CD4-positive, alpha-beta T cell treated with Interleukin-21 for 1 hour (primary cell): ENCODE measurements around the gene RRP8.

ENCODE experiments used
- DNase-seq: peaks from one replicate; pipeline ENCODE4 v3.0.0-alpha.2; 2020

The RRP8 gene

DNA sequence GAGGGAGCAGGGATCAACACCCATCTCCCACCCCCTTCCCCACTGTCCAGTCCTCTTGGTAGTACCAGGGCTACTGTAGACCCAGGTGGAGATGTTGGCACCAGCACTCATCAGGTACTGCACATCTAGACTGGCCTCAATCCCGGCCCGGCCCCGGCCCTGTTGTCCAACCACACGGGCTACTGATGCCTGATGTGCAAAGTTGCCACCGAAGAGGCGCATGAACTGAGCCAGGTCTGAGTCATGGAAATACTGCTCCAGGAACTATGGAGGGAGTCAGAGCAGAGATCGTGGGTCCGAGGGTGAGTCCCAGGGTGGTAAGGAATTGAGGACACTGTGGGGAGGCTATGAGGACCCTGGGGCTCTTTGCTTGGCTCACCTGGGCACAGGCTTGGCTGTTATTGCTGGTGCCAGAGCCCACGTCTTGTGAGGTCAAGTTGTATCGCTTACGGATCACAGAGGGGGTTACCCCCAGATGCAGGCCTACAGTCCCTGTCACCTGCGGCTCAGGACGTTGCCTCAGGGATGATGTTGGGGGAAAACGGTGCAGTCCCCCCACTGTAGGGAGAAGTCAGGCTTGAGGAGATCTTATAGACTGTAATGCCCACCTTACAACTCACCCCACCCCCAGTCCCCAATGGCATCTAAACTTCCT is 13.3 kb upstream of the RRP8 start:
- no peak for DNase-seq

DNA sequence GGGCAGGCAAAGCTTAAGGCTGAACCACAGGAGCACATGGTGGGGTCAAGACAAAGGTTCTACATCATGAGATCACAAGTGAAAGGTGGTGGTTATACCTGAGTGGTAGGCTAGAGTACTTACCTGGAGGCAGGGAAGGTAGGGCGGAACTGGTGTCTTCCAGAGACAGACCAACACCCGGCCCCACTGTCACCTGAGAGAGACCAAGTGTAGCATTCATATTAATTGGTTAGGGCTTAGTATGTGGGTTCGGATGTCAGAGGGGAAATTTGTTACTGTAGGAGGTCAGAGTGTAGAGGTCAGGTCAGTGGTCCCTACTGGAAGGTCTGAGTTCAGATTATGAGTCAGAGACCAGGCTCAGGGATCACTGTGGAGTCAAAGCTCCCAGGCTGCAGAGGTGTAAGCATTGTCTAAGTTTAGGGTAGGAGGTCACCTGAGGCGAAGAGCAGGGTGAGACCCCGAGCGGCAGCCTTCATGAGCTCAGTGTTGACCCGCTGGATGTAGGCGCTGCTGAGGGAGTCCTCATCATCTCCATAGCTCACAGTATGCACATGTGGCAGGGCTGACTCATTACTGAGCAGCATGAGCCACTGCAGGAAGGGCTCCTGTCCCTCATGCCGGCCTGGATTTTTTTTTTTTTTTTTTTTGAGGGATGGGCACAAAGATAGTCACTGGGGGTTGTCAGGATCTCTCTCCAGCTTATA is 12.6 kb upstream of the RRP8 start:
- DNase-seq: no peak

DNA sequence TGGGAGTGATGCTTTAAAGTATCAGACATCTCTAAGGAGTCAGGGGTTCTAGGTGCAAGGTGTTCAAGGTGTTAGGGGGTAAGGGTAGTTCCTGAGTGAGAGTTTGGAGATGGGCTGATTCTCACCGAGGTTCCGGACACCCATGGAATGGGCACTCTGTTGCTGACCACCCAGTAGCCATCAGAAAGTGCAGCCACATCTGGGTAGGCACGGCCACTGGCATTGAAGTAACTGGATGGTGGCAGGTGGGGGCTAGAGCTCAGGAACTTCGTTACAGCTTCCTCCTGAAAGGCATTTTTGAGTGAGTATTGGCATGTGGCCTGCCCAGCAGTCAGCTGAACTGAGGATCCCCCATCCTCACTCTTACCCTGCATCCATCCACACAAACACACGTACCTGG is 11.6 kb upstream of the RRP8 start:
- DNase-seq: no peak

DNA sequence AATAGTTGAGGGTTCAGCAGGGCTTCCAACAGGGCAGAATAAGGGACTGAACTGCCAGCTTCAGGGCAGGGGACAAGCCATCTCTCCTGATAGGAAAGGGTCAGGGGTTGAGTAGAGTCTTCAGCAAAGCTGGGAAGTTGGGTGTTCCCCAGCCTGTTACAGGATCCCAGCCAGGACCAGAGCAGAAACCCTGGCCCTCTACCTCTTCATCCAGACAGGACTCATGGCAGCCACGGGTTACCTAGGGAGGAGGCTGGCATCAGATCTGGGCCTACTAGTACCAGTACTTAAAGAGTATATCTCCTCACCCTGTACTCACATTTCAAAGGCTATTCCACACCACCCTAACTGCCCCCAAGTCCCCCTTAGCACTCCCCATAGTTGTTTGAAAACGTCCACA is 11.0 kb upstream of the RRP8 start:
- DNase-seq: no peak

DNA sequence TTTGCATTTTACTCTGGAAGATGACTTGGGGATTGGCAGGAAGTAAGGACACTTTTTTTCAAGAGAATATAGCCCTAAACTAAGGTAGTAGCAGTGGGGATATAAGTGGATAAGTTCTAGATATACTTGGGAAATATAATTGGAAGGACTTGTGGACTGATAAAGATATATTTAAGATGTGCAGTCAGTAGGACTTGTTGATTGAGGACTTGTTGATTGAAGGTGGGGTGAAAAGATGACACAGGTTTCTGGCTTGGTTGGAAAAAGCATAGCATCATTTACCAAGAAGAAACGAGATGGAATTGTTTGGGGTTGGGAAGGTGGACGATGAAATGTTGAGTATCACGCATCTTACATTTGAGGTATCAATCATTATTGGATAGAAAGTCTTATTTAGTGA is 10.1 kb upstream of the RRP8 start:
- DNase-seq: no peak

DNA sequence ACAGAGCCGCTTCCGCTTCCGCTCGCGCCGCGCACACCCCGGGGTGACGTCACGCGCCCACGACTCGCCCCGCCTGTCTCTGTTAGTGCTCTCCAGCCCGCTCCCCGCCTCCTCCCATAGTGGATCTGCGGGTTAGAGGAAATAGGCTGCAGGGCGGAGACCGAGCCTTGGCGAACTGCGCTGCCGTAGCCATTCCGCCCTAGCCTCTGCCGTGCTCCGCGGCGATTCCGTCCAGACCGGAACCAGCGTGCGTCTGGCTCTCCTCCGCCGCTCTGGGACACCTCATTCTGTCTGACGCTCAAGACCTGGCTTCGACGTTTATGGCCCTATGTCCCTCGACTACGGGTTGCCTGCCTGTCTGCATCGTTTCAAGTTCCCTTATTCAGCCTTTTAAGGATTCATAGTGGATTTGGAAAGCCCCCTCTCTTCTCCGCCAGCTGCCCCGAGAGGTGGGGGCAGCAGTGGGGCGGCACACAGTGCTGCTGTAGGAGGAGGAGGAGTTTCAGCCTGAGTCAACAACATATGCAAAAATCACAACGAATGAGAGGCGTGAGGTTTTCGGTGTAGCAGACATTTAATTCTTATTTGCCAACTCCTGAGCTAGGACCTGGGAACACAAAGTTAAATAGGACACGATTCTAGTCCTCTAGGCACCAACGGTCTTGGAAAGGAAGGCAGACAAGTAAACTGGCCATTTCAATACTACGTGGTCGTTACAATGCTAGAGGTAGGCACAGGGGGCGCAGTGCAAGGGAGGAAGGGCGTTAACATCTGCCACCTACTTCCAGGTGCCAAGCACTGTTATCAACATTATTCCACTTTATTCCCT is 9.0 kb upstream of the RRP8 start, which contains the start of gene TAF10:
Gene TAF10, minus strand, starts transcription at position 4 of the 829 bp plus-strand sequence. CDS start 27 bp downstream, outside the sequence.
- peak; percentile 95 for DNase-seq

DNA sequence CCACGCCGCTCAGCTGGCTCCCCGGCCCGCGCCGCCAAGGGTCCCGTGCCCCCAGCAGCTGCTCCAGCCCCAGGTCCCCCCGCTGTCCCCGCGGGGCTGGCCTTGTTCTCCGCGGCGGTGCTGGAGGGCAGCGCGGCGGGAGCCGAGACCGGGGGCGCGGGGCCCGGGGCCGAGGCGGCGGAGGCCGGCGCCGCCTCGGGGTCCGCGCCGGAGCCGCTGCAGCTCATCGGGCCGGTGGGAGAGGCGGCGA is 8.5 kb upstream of the RRP8 start:
- DNase-seq: no peak

DNA sequence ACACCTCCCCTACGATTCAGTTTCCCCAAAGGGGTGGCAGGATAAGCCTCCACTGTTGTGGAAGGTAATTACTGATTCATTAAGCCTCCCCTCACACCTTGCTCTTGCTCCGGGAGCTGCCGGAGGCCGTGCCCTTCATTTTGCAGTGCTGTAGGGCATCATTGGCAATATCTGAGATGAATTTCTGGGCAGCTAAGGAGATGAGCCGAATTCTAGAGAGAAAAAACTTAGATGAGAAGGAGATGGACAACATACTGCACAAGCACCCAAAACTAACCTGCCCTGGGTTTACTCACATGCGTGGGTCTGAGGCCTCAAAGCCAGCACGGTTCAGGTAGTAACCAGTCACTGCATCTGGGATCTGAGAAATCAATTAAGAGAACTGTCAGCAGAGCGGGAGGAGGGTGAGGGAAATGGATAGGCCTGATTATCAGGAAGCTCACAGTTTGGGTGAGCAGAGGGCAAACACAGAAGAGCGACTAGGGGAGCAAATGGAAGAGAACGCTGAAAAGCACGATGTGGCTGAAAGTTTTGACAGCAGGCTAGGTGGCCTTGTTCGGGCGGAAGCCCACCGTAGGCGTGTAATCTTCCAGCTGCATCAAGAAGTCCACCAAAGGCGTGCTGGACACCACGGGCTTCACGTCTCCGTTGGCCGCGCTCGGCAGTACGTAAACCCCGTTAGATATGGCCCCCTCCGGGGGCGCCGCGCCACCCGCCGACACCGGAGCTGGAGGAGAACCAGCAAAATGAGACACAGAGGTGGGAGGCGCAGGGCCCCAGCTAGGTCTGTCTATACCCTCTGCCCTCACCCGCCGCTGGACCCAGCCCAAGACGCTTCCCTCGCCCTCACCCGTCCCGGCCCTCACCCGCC is 7.9 kb upstream of the RRP8 start:
- no peak for DNase-seq

DNA sequence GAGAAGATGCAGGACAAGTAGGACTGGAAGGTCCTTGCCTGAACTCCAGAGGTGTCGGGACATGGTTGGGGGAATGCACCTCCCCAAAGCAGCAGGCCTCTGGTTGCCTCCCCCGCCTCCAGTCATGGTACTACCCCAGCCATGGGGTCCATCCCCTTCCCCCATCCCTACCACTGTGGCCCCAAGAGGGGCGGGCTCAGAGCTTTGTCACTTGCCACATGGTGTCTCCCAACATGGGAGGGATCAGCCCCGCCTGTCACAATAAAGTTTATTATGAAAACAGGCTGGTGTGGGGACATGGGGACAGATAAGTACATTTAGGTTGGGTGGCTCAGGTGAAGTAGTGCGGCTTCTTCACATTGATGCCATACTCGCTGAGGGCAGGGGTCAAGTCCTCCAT is 7.2 kb upstream of the RRP8 start:
- DNase-seq: no peak

DNA sequence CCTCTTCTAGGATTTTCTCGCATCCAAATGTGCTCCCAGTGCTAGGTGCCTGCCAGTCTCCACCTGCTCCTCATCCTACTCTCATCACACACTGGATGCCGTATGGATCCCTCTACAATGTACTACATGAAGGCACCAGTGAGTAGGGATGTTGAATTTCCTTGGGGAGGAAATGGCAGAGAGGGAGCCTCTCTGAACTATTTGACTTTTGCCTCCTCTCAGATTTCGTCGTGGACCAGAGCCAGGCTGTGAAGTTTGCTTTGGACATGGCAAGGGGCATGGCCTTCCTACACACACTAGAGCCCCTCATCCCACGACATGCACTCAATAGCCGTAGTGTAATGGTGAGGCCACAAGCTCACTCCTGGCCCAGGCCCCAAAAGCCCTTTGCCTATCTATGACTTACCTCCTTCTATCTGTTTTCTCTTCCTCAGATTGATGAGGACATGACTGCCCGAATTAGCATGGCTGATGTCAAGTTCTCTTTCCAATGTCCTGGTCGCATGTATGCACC is 6.1 kb upstream of the RRP8 start:
- no peak for DNase-seq

DNA sequence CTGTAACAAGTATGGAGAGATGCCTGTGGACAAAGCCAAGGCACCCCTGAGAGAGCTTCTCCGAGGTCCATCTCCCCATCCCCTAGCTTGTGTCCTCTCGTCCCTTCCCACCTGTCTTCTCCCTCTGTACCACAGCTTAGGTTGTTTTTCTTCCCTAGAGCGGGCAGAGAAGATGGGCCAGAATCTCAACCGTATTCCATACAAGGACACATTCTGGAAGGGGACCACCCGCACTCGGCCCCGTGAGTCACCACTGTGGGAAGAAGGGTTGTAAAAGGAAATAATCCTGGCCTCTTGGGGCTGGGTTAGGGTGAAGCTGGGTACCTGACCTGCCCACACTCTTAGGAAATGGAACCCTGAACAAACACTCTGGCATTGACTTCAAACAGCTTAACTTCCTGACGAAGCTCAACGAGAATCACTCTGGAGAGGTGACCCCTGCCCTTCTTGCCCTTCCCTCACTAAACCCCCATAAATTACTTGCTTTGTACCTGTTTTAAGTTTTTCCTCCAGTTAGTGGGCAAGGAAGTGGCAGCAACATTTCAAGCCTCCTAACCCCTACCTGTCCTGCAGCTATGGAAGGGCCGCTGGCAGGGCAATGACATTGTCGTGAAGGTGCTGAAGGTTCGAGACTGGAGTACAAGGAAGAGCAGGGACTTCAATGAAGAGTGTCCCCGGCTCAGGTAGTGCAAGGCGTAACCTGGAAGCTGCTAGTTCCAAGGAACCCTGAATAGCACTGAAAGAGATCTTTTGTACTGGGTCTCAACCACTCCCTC is 5.5 kb upstream of the RRP8 start:
- no peak for DNase-seq

DNA sequence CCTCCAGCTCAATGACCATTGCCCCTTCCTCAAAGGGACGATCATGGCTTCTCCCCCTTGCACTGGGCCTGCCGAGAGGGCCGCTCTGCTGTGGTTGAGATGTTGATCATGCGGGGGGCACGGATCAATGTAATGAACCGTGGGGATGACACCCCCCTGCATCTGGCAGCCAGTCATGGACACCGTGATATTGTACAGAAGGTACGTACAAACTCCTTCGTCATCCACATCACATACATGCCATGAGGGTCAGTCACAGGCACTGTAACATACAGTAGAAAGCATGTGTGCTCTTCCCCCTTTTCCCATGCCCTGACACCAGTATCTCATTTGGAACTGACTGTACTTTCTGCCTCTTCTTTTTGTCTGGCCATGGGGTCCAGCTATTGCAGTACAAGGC is 4.6 kb upstream of the RRP8 start:
- no peak for DNase-seq

DNA sequence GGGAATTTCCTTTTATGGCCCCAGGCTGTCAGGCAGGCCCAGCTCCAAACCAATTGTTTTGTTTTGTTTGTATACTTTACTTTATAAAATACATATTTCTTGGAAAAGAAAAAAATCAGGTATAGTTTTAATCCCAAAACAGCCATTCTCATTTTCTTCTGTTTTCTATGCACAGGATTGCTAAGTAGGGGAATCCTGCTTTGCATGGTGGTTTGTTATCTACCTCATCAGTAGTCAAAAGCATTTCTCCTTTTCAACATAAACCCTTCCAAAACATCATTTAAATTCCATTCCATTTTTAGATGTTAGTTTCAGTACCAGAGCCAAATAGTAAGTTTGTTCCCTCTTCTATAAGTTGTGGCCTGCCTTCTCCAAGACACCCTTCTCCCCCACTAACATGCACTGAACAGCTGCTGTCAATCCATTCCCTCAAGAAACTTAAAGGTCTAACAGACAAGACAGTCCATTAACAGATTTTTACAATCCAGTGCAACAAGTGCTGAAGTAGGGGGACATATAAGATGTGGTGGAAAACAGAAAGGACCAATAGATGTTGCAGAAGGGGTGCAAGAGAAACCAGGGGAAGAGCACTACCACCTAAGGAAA is 3.9 kb upstream of the RRP8 start:
- no peak for DNase-seq

DNA sequence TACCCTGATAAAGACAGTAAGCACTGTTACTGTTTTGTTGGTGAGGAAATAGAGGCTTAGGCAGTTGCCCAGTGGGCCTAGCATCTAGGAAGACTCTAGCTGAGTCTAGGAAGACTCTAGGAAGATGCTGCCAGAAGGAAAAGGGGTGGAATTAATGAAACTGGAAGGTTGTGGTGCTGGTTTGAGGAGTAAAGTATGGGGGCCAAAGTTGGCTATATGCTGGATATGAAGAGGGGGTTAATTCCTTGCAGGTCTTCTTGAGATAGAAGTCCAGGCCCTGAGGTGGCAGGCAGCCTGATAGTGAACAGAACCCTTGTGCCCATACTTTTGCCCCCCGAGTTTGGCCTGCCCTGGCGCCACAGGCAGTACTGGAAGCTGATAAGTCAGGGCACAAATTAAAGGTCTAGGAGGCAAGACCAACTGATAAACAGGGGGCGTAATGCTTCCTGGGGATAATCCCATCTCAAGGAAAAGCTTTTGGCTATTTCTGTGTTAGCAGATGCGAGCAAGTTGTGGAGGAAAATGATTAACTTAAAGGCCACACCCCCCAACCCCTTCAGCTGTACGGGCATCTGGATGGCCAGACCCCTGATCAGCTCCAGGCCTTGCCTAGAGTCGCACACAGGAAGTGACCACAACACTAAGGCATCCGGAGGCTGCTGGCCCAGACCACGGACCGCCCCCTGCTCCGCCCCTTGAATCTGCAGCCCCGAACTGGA is 3.2 kb upstream of the RRP8 start:
- DNase-seq: peak; percentile 71

DNA sequence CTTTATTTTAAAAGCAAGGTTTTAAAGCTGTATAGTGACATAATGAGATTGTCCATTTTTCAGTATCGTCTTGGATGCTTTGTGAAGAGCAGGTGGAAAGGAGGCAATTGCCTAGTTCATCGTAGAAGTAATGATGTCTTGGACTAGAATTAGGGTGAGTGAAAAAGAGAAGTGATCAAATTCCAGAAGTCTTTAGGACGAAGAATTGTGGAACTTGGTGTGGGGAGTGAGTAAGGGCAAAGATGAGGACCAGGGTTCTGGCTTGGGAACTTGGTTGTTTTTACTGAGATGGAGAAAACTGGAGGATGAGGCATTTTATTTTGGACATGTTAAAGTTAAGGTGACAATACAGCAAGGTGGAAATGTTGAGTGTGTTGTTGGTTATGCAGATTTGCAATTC is 1.4 kb upstream of the RRP8 start:
- DNase-seq: no peak

DNA sequence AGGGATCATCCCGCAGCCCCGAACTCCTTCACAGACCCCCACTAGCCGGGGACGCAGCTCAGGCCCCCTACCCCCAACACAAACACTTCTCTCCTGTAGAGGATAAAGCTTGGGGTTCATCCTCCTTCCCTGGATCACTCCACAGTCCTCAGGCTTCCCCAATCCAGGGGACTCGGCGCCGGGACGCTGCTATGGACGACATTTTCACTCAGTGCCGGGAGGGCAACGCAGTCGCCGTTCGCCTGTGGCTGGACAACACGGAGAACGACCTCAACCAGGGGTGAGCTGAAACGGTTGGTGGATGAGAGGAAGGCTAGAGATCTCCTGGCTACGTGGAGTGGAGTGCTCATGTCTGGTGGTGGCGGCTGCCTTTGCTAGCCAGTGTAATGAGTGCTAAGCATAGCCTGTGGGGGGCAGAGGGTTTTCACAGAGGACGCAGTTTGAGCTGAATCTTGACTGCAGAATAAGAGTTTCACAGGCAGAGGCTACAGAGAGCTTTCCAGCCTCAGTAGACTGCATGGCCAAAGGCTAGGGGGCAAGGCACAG is 738 bp upstream of the RRP8 start:
- peak; percentile 70 for DNase-seq

DNA sequence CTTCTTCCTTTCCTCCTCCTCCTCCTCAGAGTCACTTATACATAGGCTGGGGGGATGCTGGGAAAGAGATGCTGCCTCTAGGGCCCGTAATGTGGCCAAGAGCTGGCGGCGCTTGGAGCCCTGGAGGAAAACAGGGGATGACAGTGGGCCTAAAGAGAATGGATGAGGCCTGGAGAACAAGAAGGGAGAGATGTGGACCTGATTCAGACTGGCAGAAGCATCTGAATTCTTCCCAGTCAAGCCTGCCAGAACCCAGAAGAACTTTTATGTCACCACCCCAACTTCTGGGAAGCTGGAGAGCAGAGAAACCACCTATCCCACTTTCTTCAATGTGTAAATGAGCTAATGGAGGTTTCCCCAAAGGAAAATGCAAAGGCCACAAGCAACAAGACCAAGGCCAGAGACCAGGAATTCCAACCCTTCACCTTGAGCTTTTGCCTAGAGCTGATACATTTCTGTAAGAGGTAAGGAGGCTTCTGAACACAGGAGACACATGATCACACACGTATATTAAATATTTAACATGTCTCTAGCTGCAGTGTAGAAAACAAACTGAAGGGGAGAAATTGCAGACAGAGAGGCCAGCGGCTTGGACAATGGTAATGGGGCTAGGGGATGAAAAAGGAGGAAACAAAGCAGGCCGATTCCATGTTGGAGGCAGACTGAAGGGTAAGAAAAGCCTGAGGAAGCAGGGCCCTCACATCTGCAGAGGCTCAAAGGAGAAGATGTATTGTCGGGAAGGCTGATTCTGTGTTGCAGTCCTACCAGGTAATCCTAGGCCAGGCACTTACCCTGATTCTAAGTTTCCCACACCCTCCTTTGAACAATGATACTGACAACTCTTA is 1.1 kb downstream of the RRP8 start:
- DNase-seq: no peak

DNA sequence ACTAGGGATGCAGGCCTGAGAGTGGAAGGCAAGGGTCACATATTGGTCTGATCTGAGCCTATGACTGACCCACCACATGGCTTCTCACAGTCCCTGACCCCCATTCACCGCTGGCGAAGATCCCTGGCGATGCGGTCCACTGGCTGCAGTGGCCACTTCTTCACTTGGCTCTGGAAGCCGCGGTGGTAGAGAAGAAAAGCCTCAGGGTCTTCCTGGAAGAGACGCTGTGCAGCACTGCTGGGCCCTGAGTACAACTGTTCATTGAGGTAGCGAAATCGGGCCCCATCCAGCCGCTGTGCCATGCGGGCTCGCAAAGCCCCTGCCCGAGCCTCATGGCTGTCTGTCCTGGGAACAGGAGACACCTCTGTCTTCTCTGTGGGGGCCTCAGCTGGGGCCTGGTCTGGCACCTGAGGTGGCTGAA is 2.4 kb downstream of the RRP8 start:
- no peak for DNase-seq

DNA sequence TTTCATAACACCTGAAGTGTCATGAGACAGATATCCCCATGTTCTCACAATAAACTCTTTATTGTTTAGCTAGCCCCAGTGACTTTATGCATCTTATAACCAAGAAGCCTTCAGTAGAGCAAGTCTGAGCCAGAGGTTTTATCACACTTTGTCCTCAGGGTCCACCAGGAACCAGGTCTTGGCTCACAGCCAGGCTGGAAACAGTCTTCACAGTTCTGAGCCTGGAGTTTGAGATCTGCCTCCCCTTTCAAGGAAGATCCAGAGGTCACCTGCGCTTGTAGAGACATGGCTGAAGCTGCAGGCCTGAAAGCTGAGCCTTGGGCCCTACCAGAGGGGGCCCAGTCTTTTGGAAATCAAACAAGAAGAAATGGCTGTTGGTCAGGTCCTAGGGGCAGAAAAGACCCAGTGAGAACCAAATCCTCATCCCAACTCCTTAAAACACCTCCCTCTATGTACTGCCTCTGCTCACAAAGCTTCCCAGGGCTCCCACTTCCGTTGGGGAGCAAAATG is 3.5 kb downstream of the RRP8 start:
- DNase-seq: no peak

DNA sequence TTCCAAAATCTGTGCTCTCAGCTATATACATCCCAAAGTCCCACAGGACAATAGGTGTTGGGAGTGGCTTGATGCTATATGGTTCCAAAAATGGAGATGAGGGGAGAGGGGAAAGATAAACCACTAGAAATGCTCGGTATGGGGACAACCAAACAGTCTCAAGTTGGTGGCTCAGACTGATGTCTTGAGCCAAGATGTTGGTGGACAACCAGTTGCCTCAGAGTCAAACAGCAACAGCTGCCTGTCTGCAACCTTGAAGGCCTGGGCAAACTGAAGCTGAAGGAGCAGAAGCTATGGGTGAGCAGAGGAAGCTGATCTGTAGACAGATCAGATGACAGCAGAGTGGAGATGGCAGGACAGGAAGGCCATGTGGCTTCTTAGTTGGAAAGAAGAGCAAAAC is 4.0 kb downstream of the RRP8 start:
- DNase-seq: no peak
